GM18505 (cell line): ENCODE measurements around the gene TTLL9.

Experiments
- ATAC-seq: cut with Tn5 transposase; IDR thresholded peaks from one replicate; pipeline ENCODE4 v1.9.1; 2021; ENCODE audit not compliant: unreplicated experiment
- POLR2A ChIP-seq: IDR thresholded peaks from 4 replicates; pipeline ENCODE4 v1.6.1; 2011; ENCODE audit warnings: borderline replicate concordance; ENCODE audit not compliant: insufficient read depth, insufficient read length; ENCODE audit errors: extremely low read depth

Gene TTLL9

GRCh38 chr20:31896049-31896448 lies 25.6 kb downstream of the TTLL9 start:
- ATAC-seq, result no peak
- no peak for TF ChIP-seq POLR2A

- ATAC-seq, result no peak
- TF ChIP-seq POLR2A, result no peak
Observed at GRCh38 chr20:31897541-31897940, 27.1 kb downstream of the TTLL9 start.

GRCh38 chr20:31901615-31902014 lies 31.2 kb downstream of the TTLL9 start:
- no peak for ATAC-seq
- no peak for TF ChIP-seq POLR2A

DNA sequence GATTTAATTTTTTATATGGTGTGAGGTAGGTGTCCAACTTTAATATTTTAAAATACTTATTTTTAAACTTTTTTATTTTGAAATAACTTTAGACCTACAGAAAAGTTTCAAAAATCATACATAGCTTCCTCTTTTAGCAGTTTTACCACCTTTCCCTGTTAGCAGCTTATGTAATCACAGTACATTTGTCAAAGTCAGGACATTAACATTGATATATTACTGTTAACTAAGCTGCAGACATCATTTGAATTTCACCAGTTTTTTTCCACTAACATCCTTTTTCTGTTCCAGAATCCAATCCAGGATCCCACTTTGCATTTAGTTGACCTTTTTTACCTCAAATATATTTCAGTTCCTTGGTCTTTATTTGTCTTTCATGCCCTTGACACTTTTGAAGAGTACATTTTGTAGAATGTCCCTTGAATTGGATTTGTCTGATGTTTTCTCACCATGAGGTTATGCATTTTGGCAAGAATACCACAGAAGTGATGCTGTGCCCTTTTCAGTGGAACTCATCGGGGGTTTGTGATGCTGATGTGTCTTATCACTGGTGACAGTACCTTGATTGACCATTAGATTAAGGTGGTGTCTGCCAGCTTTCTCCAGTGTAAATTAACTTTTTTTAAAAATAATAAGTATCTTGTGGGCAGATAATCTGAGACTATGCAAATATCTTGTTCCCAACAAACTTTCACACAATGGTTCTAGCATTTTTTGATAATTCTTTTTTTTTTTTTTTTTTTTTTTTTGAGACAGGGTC lies 33.4 kb downstream of the TTLL9 start:
- no peak for ATAC-seq
- TF ChIP-seq POLR2A, result no peak

GRCh38 chr20:31906001-31906400 lies 35.6 kb downstream of the TTLL9 start:
- ATAC-seq, result no peak
- TF ChIP-seq POLR2A, result no peak

GRCh38 chr20:31907046-31907445 lies 36.6 kb downstream of the TTLL9 start:
- no peak for ATAC-seq
- no peak for TF ChIP-seq POLR2A

DNA sequence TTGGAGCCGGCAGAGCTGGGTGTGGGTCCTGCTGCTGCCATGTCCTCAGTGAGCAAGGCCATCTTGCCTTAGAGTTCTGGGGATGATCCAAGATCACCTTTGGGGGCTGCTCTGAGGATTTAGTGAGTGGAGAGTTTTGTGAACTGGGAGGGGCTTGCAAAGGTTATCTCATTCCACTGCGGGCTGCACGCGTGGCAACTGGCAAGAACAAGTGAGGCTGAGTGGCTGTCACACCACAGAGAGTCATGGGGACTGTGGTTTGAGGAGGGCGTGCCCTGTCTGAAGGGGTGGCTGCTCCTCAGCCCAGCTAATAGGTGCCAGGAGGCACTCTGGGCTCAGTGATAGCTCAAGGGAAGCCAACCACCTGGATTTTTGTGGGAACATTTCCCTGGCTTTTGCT lies 37.6 kb downstream of the TTLL9 start:
- ATAC-seq, result no peak

DNA sequence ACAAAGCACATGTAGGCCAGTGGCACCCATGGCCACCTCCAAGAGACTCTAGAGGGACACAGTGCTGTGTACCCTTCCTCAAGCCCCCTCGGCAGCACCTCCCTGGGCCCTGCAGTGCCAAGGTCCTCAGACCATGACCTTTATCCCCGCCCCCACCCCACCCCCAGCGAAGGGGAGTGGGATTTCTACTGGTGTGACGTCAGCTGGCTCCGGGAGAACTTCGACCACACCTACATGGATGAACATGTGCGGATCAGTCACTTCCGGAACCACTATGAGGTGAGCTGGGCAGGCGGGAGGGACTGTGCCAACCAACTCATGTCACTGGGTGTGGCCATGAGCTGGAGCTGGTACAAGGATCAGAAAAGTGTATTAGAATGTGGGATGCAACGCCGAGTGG lies 38.0 kb downstream of the TTLL9 start:
- ATAC-seq, result no peak
- no peak for TF ChIP-seq POLR2A

More for the DNA sequence above, 37.6 kb downstream of the TTLL9 start:
- no peak for TF ChIP-seq POLR2A

DNA sequence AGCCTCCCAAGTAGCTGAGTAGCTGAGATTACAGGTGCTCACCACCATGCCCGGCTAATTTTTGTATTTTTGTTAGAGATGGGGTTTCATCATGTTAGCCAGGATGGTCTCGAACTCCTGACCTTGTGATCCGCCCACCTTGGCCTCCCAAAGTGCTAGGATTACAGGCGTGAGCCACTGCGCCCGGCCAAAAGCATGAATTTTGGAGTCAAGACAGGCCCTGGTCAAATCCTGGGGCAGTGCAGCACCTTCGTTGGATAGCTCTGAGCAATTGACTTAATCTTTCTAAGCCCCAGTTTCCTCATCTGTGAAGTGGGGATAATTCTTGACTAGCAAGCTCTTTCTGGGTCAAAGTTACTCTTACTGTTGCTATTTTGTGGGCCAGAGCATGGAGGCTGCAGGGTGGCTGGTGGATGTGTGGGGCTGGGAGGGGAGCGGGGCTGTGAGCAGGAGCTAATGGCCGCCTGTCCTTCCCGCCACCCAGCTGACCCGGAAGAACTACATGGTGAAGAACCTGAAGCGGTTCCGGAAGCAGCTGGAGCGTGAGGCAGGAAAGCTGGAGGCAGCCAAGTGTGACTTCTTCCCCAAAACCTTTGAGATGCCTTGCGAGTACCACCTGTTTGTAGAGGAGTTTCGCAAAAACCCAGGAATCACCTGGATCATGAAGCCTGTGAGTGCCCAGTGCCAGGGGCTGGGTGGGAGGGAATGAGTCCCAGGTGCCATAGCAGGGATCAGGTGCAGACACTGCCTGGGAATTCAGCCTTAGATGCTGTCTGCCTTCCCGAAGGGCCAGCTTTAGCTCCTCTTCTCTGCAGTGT lies 39.0 kb downstream of the TTLL9 start:
- no peak for TF ChIP-seq POLR2A
- no peak for ATAC-seq

DNA sequence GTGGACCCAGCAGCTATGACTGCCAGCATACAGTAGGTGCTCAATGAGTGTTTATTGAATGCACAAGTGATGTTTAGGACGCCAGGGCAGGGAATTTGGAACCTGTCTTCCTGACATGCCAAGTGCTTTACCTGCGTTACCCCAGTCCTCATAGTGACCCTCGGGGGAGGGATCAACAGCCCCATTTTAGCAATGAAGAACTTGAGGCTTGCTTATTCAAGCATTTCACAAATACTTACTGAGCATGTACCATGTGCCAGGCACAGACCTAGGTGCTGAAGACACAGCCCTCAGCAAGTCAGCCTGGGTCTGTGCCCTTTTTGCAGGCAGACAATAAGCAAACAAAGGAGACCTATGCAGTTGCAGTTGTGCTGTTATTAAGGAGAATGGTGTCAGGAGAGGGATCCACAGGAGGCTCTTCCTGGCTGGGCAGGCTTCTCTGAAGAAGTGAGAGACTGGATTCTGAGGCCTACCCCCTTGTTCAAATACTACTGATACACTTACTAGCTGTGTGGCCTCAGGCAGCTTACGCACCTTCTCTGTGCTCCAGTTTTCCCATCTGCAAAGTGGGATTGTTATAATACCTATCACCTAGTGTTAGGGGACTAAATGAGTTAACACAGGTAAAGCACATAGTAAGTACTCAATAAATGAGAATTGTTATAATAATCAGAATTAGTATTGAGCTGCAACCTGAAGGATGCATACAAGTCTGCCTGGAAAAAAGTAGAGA lies 39.8 kb downstream of the TTLL9 start:
- TF ChIP-seq POLR2A, result no peak
- ATAC-seq, result no peak

DNA sequence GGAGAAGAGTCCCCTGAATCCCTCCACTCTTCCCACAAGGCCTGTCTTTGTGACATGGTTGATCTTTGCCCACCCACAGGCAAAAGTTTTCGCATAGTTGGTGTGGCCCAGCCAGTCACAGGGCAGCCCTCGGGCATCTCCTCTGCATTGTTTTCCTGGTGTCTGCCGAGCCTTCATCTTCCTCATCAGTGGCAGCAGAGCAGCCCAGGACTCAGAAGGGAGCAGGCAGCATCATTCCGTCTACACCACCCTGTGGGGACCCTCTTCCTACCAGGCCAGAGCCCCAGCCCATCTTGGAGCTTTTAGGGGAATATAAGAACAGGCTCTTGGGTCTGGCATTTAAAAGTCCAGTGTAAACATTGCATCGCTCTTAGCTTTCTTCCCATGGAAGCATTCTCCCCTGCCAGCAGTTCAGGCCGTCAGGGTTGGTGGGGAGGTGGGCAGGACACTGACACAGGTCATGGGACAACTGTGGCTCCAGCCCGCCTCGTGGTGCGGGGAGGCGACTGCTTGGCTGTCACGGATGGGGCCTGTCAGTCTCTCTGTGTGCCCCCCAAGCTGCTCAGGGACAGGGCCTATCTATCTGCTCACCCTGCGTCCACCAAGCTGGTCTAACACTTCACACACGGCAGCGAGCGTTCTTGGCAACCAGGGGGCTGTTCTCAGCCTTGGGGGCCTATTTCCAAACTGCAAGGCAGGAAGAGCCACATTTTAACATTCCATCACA lies 43.2 kb downstream of the TTLL9 start:
- no peak for TF ChIP-seq POLR2A
- ATAC-seq, result no peak

- no peak for TF ChIP-seq POLR2A
- no peak for ATAC-seq
Observed at GRCh38 chr20:31914170-31914569, 43.7 kb downstream of the TTLL9 start.
